Hepatic stellate cell (primary cell): ENCODE data around the gene NLRP8.
"Not testable (repeated sequence)": the region's sequence is repeated elsewhere in the genome, so short reads cannot be mapped to it uniquely, and the experiment has no call there.

Experiments
- DNase-seq: peaks from one replicate; pipeline ENCODE4 v3.0.0; 2011; ENCODE audit warnings: low spot score

NLRP8 gene

GRCh38 chr19:55947532-55947931, at the start of gene NLRP8:
Gene NLRP8, plus strand, starts transcription at chr19:55947832.
- no peak for DNase-seq

GRCh38 chr19:55898911-55899310, 48.7 kb upstream of the NLRP8 start:
- DNase-seq = no peak

- no peak for DNase-seq
Measured at GRCh38 chr19:55901369-55902079, 46.1 kb upstream of the NLRP8 start.

GRCh38 chr19:55902080-55902751, 45.4 kb upstream of the NLRP8 start:
- no peak for DNase-seq

GRCh38 chr19:55907286-55907685, 40.3 kb upstream of the NLRP8 start:
- DNase-seq = no peak

GRCh38 chr19:55907746-55908145, 39.9 kb upstream of the NLRP8 start:
- DNase-seq = no peak

- no peak for DNase-seq
Measured at GRCh38 chr19:55909801-55910200, 37.8 kb upstream of the NLRP8 start.

- no peak for DNase-seq
Measured at GRCh38 chr19:55912916-55913315, 34.7 kb upstream of the NLRP8 start.

GRCh38 chr19:55913643-55914268, 33.9 kb upstream of the NLRP8 start:
- no peak for DNase-seq

GRCh38 chr19:55923556-55923955, 24.1 kb upstream of the NLRP8 start:
- no peak for DNase-seq

- no peak for DNase-seq
Measured at GRCh38 chr19:55927991-55928390, 19.6 kb upstream of the NLRP8 start.

- DNase-seq = not testable (repeated sequence)
Measured at GRCh38 chr19:55929258-55929657, 18.4 kb upstream of the NLRP8 start.

- DNase-seq = no peak
Measured at GRCh38 chr19:55930996-55931515, 16.6 kb upstream of the NLRP8 start.

- no peak for DNase-seq
Measured at GRCh38 chr19:55931936-55932386, 15.7 kb upstream of the NLRP8 start, which contains the start of gene NLRP13. Gene NLRP13, minus strand, starts transcription at chr19:55932336. Its CDS starts 25 bp downstream, at chr19:55932311.

- no peak for DNase-seq
Measured at GRCh38 chr19:55935206-55935605, 12.4 kb upstream of the NLRP8 start.

GRCh38 chr19:55939206-55939605, 8.4 kb upstream of the NLRP8 start:
- no peak for DNase-seq

GRCh38 chr19:55940306-55940705, 7.3 kb upstream of the NLRP8 start:
- no peak for DNase-seq

- DNase-seq = not testable (repeated sequence)
Measured at GRCh38 chr19:55950566-55950965, 2.9 kb downstream of the NLRP8 start.

GRCh38 chr19:55956431-55956830, 8.8 kb downstream of the NLRP8 start:
- DNase-seq = no peak

GRCh38 chr19:55958356-55958755, 10.7 kb downstream of the NLRP8 start:
- DNase-seq = no peak

GRCh38 chr19:55959996-55960675, 12.5 kb downstream of the NLRP8 start:
- no peak for DNase-seq

GRCh38 chr19:55962186-55962585, 14.6 kb downstream of the NLRP8 start:
- DNase-seq = no peak
